Stimulated activated naive B cell treated with anti-CD40 and anti-IgM and Interleukin-4, amounts not matched to agents 10 μg/mL and 1 μg/mL and 100 μg/mL, for 72 hours (primary cell): ENCODE results near the gene TIGD1.

Experiments
- ATAC-seq, 2 donors: fragments of 150-1000 bp; cut with Tn5 transposase; replicated peaks; 2 replicates each; pipeline ENCODE4 v1.10.0; 2021; ENCODE audit warnings: moderate library complexity in 1 of 2
- DNase-seq: peaks from one replicate; pipeline ENCODE4 v3.0.0; 2021
- H3K27ac Mint-ChIP-seq: one replicate; pipeline ENCODE4 v1.8.0; 2022; ENCODE audit warnings: mild to moderate bottlenecking, mixed read lengths
- H3K27me3 Mint-ChIP-seq, 2 donors: one replicate each; pipeline ENCODE4 v1.8.0; 2022; ENCODE audit warnings: mixed read lengths in 2 of 2
- H3K36me3 Mint-ChIP-seq, 2 donors: one replicate each; pipeline ENCODE4 v1.8.0; 2022; ENCODE audit warnings: mixed read lengths in 2 of 2, mild to moderate bottlenecking in 1 of 2
- H3K4me1 Mint-ChIP-seq, 2 donors: one replicate each; pipeline ENCODE4 v1.8.0; 2022; ENCODE audit warnings: mixed read lengths in 2 of 2, mild to moderate bottlenecking in 1 of 2
- H3K4me3 Mint-ChIP-seq, 2 donors: one replicate each; pipeline ENCODE4 v1.8.0; 2022; ENCODE audit warnings: mild to moderate bottlenecking in 2 of 2, mixed read lengths in 2 of 2, moderate library complexity in 1 of 2
- H3K9me3 Mint-ChIP-seq, 2 donors: one replicate each; pipeline ENCODE4 v1.8.0; 2022; ENCODE audit warnings: mixed read lengths in 2 of 2, mild to moderate bottlenecking in 1 of 2

TIGD1 gene

DNA sequence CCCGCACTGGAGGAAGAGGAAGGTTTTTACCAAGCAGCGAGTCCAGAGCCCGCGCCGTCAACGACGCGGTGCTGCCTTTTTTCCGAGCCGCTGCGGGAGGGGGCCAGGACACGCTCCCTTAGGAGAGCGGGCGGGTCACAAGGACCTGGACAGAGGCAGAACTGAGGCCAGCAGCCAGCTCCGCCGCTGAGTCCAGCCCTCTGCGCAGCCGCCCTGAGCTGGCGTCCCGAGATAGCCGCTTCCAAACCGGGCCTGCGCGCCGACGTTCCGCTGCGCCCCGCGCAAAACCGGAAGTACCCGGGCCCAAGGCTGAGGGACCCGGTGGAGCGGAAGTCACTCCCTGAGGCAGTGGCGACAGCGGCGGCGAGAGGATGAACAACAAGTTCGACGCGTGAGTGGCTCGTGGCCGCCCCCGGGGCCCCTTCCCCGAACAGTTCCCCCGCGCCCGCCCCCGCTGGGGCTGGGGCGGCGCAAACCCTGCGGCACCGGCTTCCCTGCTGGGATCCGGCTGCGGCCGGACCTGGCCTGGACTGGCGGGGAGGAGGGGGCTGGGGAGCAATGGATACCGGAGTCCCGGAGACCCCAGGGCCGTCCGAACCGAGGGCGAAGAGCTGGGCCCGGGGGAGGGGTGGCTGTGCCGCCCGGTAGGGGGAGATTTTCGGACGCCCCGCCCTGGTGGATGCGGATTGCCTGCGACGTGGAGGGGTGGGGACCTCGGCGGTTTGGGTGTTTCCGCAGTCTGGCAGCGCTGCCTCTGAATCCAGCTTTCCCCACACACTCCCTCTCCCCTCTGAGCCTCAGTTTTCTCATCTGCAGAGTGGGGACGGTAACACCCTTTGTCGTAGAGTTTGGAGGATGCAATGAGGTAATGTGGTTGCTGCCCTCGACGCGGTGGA lies at the start of gene TIGD1, which contains the start of gene EIF4E2:
Gene TIGD1, minus strand, starts transcription at position 204 of the 896 bp plus-strand sequence. CDS start 675 bp downstream, outside the sequence.
Gene EIF4E2, plus strand, starts transcription at position 336 of the 896 bp plus-strand sequence. Its CDS starts 36 bp downstream, at position 372.
- Mint-ChIP-seq H3K36me3 (peaks cover 29 to 61% of the 10 kb centered on the region in 2 donors), H3K4me3 (peak within 1 kb of the TSS; percentile 93 to 100), H3K27ac (peak within 1 kb of the TSS; percentile 100), H3K27me3 (no peaks in the 10 kb centered on the region), H3K4me1 (peaks cover 33 to 64% of the 10 kb centered on the region in 2 donors), H3K9me3 (no peaks in the 10 kb centered on the region)
- ATAC-seq (peak; percentile 96 to 97), DNase-seq (peak; percentile 90)

GRCh38 chr2:232598293-232598692 lies 47.9 kb upstream of the TIGD1 start:
- Mint-ChIP-seq H3K27me3 (no peaks in the 10 kb centered on the region), H3K4me3 (no peak overlapping the region)
- ATAC-seq, result no peak

DNA sequence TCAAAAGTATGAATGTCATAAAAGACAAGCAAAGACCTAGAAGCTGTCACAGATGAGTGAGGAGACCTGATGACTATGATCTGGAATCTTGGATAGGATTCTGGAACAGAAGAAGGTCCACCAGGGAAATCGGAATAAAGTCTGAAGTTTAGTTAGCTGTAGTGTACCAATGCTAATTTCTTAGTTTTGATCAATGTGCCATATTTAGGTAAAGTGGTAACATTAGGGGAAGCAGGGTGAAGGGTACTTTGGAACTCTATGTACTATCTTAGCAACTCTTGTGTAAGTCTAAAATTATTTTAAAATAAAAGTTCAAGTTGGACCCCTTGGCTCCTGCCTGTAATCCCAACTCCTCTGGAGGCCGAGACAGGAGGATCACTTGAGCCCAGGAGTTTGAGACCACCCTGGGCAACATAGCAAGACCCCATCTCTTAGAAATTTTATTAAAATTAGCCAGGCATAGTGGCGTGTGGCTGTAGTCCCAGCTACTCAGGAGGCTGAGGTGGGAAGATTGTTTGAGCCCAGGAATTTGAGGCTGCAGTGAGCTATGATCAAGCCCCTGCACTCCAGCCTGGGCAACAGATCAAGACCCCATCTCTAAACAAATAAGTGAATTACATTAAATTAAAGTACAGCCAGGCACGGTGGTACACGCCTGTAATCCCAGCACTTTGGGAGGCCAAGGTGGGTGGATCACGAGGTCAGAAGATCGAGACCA lies 47.2 kb upstream of the TIGD1 start:
- Mint-ChIP-seq H3K36me3 (peaks cover 4% of the 10 kb centered on the region in 2 donors), H3K9me3 (no peaks in the 10 kb centered on the region), H3K27ac (no peak overlapping the region), H3K4me1 (peaks cover 0 to 4% of the 10 kb centered on the region in 2 donors), H3K27me3 (no peaks in the 10 kb centered on the region), H3K4me3 (no peak overlapping the region)
- no peak for ATAC-seq
- no peak for DNase-seq

More at GRCh38 chr2:232598293-232598692, 47.9 kb upstream of the TIGD1 start:
- DNase-seq, result no peak
- H3K27ac Mint-ChIP-seq, result no peak overlapping the region
- H3K9me3 Mint-ChIP-seq, result no peaks in the 10 kb centered on the region
- H3K36me3 Mint-ChIP-seq, result peaks cover 4% of the 10 kb centered on the region in 2 donors
- H3K4me1 Mint-ChIP-seq, result no peaks in the 10 kb centered on the region

- Mint-ChIP-seq H3K27me3 (no peaks in the 10 kb centered on the region), H3K4me1 (peaks cover 0 to 4% of the 10 kb centered on the region in 2 donors), H3K27ac (no peak overlapping the region), H3K4me3 (no peak overlapping the region), H3K36me3 (peaks cover 6 to 7% of the 10 kb centered on the region in 2 donors), H3K9me3 (no peaks in the 10 kb centered on the region)
- ATAC-seq (no peak), DNase-seq (no peak)
Observed at GRCh38 chr2:232593982-232594381, 43.6 kb upstream of the TIGD1 start.

DNA sequence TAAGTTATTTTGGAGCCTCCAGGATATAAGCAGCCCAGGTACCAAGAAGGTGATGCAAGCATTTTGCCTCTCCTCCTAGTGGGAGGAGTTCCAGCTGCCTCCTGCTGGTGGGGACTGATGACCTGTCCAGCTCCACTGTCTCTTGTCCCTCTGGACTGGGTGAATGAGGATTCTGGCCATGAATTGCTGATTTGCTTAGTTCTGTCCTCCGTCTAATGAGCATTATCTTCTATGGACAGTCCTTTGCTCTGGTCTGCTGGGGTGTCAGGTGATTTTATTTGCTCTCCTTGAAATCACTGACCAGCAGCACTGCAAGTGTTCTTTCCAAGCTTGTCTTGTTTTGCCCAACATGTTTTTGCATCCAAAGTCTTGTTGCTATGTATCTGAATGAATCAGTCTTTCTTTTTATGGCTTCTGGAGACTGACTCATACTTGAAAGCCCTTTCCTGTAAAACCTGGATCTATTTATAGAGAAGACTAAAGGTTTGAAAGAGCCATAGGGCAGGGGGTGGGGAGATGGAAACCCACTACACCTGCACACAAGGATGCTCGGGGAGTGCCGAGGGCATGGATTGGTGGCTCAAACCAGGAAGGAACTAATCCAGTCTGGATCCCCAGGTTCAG lies 42.5 kb upstream of the TIGD1 start:
- H3K36me3 Mint-ChIP-seq, result peaks cover 9 to 14% of the 10 kb centered on the region in 2 donors
- no peaks in the 10 kb centered on the region for H3K9me3 Mint-ChIP-seq
- H3K4me3 Mint-ChIP-seq, result no peak overlapping the region
- H3K27me3 Mint-ChIP-seq, result no peaks in the 10 kb centered on the region
- peaks cover 0 to 4% of the 10 kb centered on the region in 2 donors for H3K4me1 Mint-ChIP-seq
- DNase-seq (no peak), ATAC-seq (no peak)
- no peak overlapping the region for H3K27ac Mint-ChIP-seq

GRCh38 chr2:232588680-232589585 lies 38.6 kb upstream of the TIGD1 start:
- peaks cover 16 to 24% of the 10 kb centered on the region in 2 donors for H3K36me3 Mint-ChIP-seq
- H3K9me3 Mint-ChIP-seq, result no peaks in the 10 kb centered on the region
- ATAC-seq (no peak), DNase-seq (no peak)
- no peaks in the 10 kb centered on the region for H3K27me3 Mint-ChIP-seq
- H3K4me1 Mint-ChIP-seq, result peaks cover 0 to 4% of the 10 kb centered on the region in 2 donors
- H3K27ac Mint-ChIP-seq, result no peak overlapping the region
- no peak overlapping the region for H3K4me3 Mint-ChIP-seq

DNA sequence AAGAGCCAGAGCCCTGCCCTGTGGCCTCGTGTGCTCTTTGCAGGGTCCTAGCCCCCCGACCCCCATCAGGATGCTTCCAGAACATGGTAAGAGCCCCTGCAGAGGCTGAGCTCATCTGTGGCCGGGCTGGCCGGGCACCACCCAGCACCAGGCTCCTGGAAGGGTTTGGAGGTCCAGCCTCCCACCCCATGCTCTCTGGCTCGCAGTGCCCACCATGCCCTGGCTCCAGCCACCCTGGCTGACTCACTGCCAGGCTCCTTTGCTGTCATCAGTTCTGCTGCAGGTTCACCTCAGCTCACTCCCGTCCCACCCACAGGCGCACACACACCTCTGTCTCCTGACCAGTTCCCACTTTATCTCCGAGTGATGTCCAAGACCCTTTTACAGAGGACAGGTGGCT lies 37.7 kb upstream of the TIGD1 start:
- Mint-ChIP-seq H3K27ac (no peak overlapping the region), H3K27me3 (no peaks in the 10 kb centered on the region), H3K9me3 (no peaks in the 10 kb centered on the region), H3K4me1 (peaks cover 0 to 3% of the 10 kb centered on the region in 2 donors), H3K4me3 (no peak overlapping the region), H3K36me3 (peaks cover 22 to 31% of the 10 kb centered on the region in 2 donors)
- no peak for DNase-seq
- no peak for ATAC-seq

DNA sequence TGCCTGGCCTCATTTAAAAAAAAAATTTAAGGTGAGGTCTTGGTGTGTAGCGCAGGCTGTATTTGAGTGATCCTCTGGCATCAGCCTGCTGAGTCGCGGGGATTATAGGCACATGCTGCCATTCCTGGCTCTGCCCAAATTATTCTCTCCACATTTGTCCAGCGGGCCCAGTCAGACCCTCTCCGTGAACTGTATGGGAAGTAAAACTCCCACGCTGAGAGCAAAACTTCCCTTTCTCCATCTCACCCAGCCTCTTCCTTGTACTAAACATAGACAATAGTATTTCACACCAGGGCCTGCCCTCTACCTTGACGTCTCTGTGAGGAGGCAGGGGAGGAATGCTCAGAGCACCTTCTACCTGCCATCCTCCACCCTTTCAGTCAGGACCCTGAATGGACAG lies 37.2 kb upstream of the TIGD1 start:
- H3K27ac Mint-ChIP-seq, result no peak overlapping the region
- no peak for DNase-seq
- no peaks in the 10 kb centered on the region for H3K27me3 Mint-ChIP-seq
- no peaks in the 10 kb centered on the region for H3K4me1 Mint-ChIP-seq
- H3K4me3 Mint-ChIP-seq, result no peak overlapping the region
- peaks cover 28 to 37% of the 10 kb centered on the region in 2 donors for H3K36me3 Mint-ChIP-seq
- no peak for ATAC-seq
- H3K9me3 Mint-ChIP-seq, result no peaks in the 10 kb centered on the region

DNA sequence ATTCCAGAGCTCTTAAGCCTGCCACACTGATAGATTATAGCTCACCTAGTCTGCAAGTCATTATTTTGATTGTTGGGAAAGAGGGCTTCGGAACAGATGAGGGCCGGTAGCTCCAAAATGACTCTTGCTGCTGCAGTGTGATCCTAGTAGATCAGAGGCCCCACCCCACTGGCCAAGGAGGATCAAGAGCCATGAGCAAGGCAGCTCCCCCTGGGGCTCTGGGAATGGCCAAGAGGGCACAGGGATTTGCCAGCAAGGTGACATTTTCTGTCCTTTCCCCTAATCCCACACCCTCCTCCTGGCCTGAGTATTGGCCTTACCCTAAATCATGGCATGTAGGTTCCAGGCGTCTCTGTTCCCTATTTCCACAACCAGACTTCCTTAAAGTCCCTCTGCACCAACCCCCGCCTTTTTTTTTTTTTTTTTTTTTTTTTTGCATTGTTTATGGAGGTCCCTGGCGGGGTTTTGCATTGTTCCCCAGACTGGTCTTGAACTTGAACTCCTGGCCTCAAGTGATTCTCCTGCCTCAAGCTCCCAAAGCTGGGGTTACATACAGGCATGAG lies 36.7 kb upstream of the TIGD1 start:
- no peak overlapping the region for H3K4me3 Mint-ChIP-seq
- H3K36me3 Mint-ChIP-seq, result peaks cover 32 to 42% of the 10 kb centered on the region in 2 donors
- H3K9me3 Mint-ChIP-seq, result no peaks in the 10 kb centered on the region
- H3K4me1 Mint-ChIP-seq, result no peaks in the 10 kb centered on the region
- H3K27me3 Mint-ChIP-seq, result no peaks in the 10 kb centered on the region
- no peak overlapping the region for H3K27ac Mint-ChIP-seq
- ATAC-seq, result no peak
- DNase-seq, result no peak

DNA sequence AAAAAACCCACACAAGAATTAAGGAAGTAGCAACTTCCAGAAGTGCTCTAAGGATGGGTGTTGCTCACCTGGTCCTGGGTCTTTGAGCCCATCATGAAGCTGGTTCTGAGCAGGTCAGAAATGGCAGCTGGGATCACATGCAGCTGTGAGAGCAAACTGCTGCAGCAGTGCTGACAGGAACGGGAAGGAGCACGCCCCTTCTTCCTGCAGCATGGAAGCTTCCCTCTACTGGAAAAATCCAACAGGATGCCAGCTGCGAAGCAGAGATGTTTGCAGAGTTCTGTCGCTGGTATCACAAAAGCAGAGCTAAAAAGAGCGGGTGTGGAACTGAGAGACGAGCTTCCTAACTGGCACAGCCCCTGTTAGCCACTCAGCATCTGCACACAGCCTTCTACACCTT lies 33.9 kb upstream of the TIGD1 start:
- no peak overlapping the region for H3K27ac Mint-ChIP-seq

GRCh38 chr2:232581725-232582124 lies 31.4 kb upstream of the TIGD1 start:
- Mint-ChIP-seq H3K4me3 (no peak overlapping the region), H3K27ac (no peak overlapping the region), H3K4me1 (peaks cover 0 to 2% of the 10 kb centered on the region in 2 donors), H3K27me3 (no peaks in the 10 kb centered on the region), H3K9me3 (no peaks in the 10 kb centered on the region), H3K36me3 (peaks cover 52 to 66% of the 10 kb centered on the region in 2 donors)
- DNase-seq (no peak), ATAC-seq (no peak)

More for the DNA sequence above, 33.9 kb upstream of the TIGD1 start:
- DNase-seq, result no peak
- peaks cover 46 to 54% of the 10 kb centered on the region in 2 donors for H3K36me3 Mint-ChIP-seq
- no peak for ATAC-seq
- H3K27me3 Mint-ChIP-seq, result no peaks in the 10 kb centered on the region
- peaks cover 0 to 2% of the 10 kb centered on the region in 2 donors for H3K4me1 Mint-ChIP-seq
- no peaks in the 10 kb centered on the region for H3K9me3 Mint-ChIP-seq
- H3K4me3 Mint-ChIP-seq, result no peak overlapping the region

DNA sequence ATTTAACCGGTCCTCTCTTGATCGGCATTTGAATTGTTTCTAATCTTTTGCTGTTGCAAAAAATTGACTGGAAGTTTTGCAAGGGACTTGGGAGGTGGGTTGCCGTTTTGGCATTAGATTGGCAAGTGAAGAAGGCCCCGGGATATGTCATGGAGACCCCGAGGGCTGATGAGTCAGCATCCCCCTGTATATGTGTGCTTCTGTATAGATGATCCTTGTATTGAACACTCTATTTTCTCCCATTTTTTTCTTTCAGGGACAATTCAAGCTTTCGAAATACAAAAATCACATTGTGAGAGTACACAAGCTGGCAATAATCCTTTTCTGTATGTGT lies 30.3 kb upstream of the TIGD1 start:
- Mint-ChIP-seq H3K4me1 (peaks cover 0 to 2% of the 10 kb centered on the region in 2 donors), H3K36me3 (peaks cover 57 to 74% of the 10 kb centered on the region in 2 donors), H3K27ac (peak overlapping the region; percentile 20), H3K27me3 (no peaks in the 10 kb centered on the region), H3K9me3 (no peaks in the 10 kb centered on the region), H3K4me3 (no peak overlapping the region)
- no peak for DNase-seq
- ATAC-seq, result no peak

- ATAC-seq (no peak), DNase-seq (no peak)
- Mint-ChIP-seq H3K4me3 (no peak overlapping the region), H3K4me1 (peaks cover 0 to 3% of the 10 kb centered on the region in 2 donors), H3K36me3 (peaks cover 60 to 76% of the 10 kb centered on the region in 2 donors), H3K9me3 (no peaks in the 10 kb centered on the region), H3K27me3 (no peaks in the 10 kb centered on the region), H3K27ac (no peak overlapping the region)
Observed at GRCh38 chr2:232578626-232579025, 28.3 kb upstream of the TIGD1 start.
